Smooth muscle cell (in vitro differentiated cells): ENCODE data around the gene NEDD4L. TPM values are rescaled to one million over a fixed set of nuclear protein-coding genes. Genes with fewer than 3 reads are reported as not detected.

ENCODE experiments used
- DNase-seq: peaks from one replicate; lab custom pipeline; 2025; ENCODE audit not compliant: unreplicated experiment; lab: John Stamatoyannopoulos, UW
- H2AFZ ChIP-seq: fragments of 200-600 bp; sonication (generic); 2 replicates; pipeline ENCODE4 v1.6.0; 2016; ENCODE audit warnings: antibody characterized with exemption, low read depth, mild to moderate bottlenecking
- H3F3A ChIP-seq: fragments of 200-600 bp; sonication (generic); 2 replicates; pipeline ENCODE4 v1.6.0; 2017; ENCODE audit warnings: antibody characterized with exemption, low read depth
- H3K27ac ChIP-seq: fragments of 200-600 bp; sonication (generic); 2 replicates; pipeline ENCODE4 v1.5.1; 2016; ENCODE audit warnings: low read depth, mild to moderate bottlenecking
- H3K27me3 ChIP-seq: fragments of 200-600 bp; sonication (generic); 2 replicates; pipeline ENCODE4 v1.6.1; 2016; ENCODE audit warnings: low read depth, mild to moderate bottlenecking
- H3K36me3 ChIP-seq: fragments of 200-600 bp; sonication (generic); 2 replicates; pipeline ENCODE4 v1.5.1; 2016; ENCODE audit warnings: low read depth
- H3K4me1 ChIP-seq: fragments of 200-600 bp; sonication (generic); 2 replicates; pipeline ENCODE4 v1.5.1; 2016; ENCODE audit warnings: low read depth
- H3K4me2 ChIP-seq: fragments of 200-600 bp; sonication (generic); 2 replicates; pipeline ENCODE4 v1.6.0; 2016; ENCODE audit warnings: mild to moderate bottlenecking
- H3K4me3 ChIP-seq: fragments of 200-600 bp; sonication (generic); 2 replicates; pipeline ENCODE4 v1.5.1; 2016; ENCODE audit warnings: mild to moderate bottlenecking
- H3K79me2 ChIP-seq: fragments of 200-600 bp; sonication (generic); 2 replicates; pipeline ENCODE4 v1.6.0; 2016; ENCODE audit warnings: low read depth, mild to moderate bottlenecking
- H3K9ac ChIP-seq: fragments of 200-600 bp; sonication (generic); 2 replicates; pipeline ENCODE4 v1.6.0; 2016; ENCODE audit warnings: low read depth
- H3K9me3 ChIP-seq: fragments of 200-600 bp; sonication (generic); replicated peaks from 2 replicates; pipeline ENCODE4 v1.5.1; 2016; ENCODE audit warnings: low read depth
- H4K20me1 ChIP-seq: fragments of 200-600 bp; sonication (generic); 2 replicates; pipeline ENCODE4 v1.6.0; 2016; ENCODE audit warnings: low read depth
- CTCF ChIP-seq: fragments of 200-600 bp; sonication (generic); IDR thresholded peaks from 2 replicates; pipeline ENCODE4 v1.5.1; 2017; ENCODE audit warnings: borderline replicate concordance, mild to moderate bottlenecking, antibody characterized with exemption; ENCODE audit not compliant: insufficient read depth, poor library complexity, severe bottlenecking
- WGBS: methylation state at CpG from one replicate; pipeline ENCODE4 v1.1.7; 2016; ENCODE audit warnings: low lambda C conversion rate; 5-methylcytosine and 5-hydroxymethylcytosine counted together
- polyA plus RNA-seq: library from polyadenylated mRNA; unstranded; fragments of >200 nt; fragmentation: Nextera tagmentation; extraction: Ambion mirVana; gene quantifications from 2 replicates; pipeline ENCODE4 v1.2.1, GENCODE V29; 2016
- total RNA-seq: library from RNA; depleted of rRNA; stranded (reverse); fragments of >200 nt; gene quantifications from 2 replicates; pipeline ENCODE4 v1.2.3, GENCODE V29; 2014

The NEDD4L gene
- total and polyA plus RNA-seq, 2 experiments from 2014 or later, result 8.7 to 41.3 TPM

GRCh38 chr18:58221060-58221725 is 177.2 kb downstream of the NEDD4L start:
- no peaks in the 10 kb centered on the region for H3K36me3 ChIP-seq
- no peaks in the 10 kb centered on the region for H4K20me1 ChIP-seq
- H2AFZ ChIP-seq, result no peak overlapping the region
- no peak for TF ChIP-seq CTCF
- peak overlapping the region; percentile 72 for H3K4me2 ChIP-seq
- peak overlapping the region; percentile 84 for H3K9ac ChIP-seq
- H3K79me2 ChIP-seq, result no peaks in the 10 kb centered on the region
- 57% methylated on average over 12 of the region's 12 CpGs for WGBS
- no peak for DNase-seq
- no peaks in the 10 kb centered on the region for H3K9me3 ChIP-seq
- peaks cover 5% of the 10 kb centered on the region for H3F3A ChIP-seq
- H3K27me3 ChIP-seq, result no peaks in the 10 kb centered on the region
- peaks cover 16% of the 10 kb centered on the region for H3K4me1 ChIP-seq
- H3K27ac ChIP-seq, result peak overlapping the region; percentile 90
- H3K4me3 ChIP-seq, result peak overlapping the region; percentile 54

DNA sequence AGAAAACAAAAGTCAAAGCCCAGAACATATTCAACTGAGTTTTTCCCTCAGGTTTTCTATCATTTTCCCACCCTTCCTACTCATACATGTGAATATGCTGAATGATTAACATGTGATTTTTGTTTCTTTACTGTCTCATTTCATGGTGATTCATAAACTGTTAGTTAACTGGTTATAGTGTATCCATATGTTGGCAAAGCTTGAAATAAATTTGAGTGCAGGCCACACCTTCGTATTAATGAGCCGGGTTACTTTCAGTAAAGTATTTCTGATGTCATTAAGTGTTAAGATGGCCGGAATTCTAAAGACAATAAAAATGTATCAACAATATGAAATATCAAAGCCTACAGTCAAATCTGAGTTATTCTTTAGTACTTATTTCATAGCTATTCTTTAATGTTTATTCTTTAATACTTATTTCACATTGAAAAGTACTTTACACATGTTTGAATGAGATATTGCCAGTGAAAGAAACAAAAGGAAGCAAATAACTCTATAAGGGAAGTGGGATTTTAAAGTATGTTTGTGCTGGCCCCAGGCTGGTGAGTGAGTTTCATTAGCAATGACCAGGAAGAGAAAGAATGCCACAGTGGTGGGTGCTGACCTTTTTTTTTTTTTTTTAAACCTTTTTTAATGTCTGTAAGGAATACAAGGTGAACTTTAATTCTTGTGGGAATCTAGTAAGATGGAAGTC is 178.6 kb downstream of the NEDD4L start:
- H3K27ac ChIP-seq, result peak overlapping the region; percentile 90
- no peak for DNase-seq
- H3F3A ChIP-seq, result peaks cover 5% of the 10 kb centered on the region
- WGBS, result 76% methylated on average over 3 of the region's 3 CpGs
- H3K9ac ChIP-seq, result peak overlapping the region; percentile 84
- peak overlapping the region; percentile 54 for H3K4me3 ChIP-seq
- H4K20me1 ChIP-seq, result no peaks in the 10 kb centered on the region
- no peak for TF ChIP-seq CTCF
- peaks cover 1% of the 10 kb centered on the region for H3K79me2 ChIP-seq
- no peaks in the 10 kb centered on the region for H3K9me3 ChIP-seq
- H2AFZ ChIP-seq, result no peak overlapping the region
- H3K4me1 ChIP-seq, result peaks cover 16% of the 10 kb centered on the region
- H3K36me3 ChIP-seq, result no peaks in the 10 kb centered on the region
- no peaks in the 10 kb centered on the region for H3K27me3 ChIP-seq
- H3K4me2 ChIP-seq, result peak overlapping the region; percentile 72

DNA sequence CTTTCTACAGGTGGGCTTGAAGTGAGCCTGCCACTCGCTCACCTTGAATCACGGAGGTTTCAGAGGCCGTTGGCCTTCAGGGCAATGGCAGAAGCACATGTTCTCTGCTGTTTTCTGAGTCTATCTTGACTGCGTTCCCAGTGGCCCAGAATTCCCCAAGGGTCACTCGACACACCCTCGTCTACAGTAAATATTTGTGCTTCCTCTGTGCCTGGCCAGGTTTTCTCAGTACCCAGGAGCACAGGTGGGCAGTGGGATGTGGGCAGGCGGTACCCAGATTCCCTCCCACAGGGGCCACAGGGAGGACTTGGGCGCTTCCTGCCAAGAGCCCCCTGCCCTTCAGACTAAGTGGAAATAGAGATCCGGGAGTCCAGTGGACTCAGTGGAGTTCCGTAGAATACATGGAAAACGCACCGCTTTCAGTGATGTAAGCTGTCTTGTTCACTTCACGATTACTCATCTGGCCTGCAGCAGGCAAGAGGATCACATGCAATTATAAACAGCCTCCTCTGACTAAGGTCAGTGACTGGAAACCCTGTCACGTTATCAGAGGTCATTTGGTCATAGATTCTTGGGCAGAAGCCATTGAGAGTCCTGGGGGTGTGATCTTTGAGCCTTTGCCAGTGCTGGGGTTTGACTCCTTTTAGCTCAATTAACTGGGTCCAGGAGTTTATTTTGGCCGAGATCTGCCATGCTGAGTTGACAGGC is 179.8 kb downstream of the NEDD4L start:
- Histone ChIP-seq H3F3A (peaks cover 5% of the 10 kb centered on the region), H3K4me2 (peak overlapping the region; percentile 72), H3K36me3 (no peaks in the 10 kb centered on the region), H4K20me1 (no peaks in the 10 kb centered on the region), H3K27ac (peak overlapping the region; percentile 90), H3K9me3 (no peaks in the 10 kb centered on the region), H3K9ac (peak overlapping the region; percentile 84), H3K4me3 (peak overlapping the region; percentile 54), H3K79me2 (peaks cover 10% of the 10 kb centered on the region), H3K4me1 (peaks cover 19% of the 10 kb centered on the region), H2AFZ (no peak overlapping the region), H3K27me3 (no peaks in the 10 kb centered on the region)
- DNase-seq, result no peak
- WGBS, result 45% methylated on average over 15 of the region's 15 CpGs
- TF ChIP-seq CTCF, result no peak
